ENCODE results near the gene OR8J1. TPM values are rescaled to one million over a fixed set of nuclear protein-coding genes. Genes with fewer than 3 reads are reported as not detected.
"Not testable (repeated sequence)": the region's sequence is repeated elsewhere in the genome, so short reads cannot be mapped to it uniquely, and the experiment has no call there.

Gene OR8J1
- total RNA-seq, 4 donors from 2014 or later, result not detected

DNA sequence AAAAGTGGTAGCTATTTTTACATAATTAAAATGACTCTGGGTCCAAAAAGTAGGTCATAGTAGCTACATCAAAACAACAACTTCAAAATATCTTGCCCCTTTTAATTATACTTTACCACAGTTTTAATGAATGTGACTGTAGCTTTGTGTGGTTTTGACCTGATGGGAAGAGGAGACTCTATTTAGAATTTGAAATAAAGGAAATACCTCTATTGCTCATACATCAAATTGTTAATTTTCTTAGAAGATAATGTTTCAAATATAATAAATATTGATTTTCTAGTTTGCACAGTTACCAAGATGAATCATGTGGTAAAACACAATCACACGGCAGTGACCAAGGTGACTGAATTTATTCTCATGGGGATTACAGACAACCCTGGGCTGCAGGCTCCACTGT is 8.4 kb upstream of the OR8J1 start, which contains the start of gene OR8K1:
OR8K1 (plus strand) TSS at position 301 of the 400 bp plus-strand sequence; CDS start at position 301, 0 bp downstream.
- no peaks in the 10 kb centered on the region for H3K4me1 ChIP-seq
- no peak within 1 kb of the TSS for H3K27ac ChIP-seq
- no peak for TF ChIP-seq POLR2A (IDR thresholded peaks at IDR 0.05)
- TF ChIP-seq, protein P1, sequence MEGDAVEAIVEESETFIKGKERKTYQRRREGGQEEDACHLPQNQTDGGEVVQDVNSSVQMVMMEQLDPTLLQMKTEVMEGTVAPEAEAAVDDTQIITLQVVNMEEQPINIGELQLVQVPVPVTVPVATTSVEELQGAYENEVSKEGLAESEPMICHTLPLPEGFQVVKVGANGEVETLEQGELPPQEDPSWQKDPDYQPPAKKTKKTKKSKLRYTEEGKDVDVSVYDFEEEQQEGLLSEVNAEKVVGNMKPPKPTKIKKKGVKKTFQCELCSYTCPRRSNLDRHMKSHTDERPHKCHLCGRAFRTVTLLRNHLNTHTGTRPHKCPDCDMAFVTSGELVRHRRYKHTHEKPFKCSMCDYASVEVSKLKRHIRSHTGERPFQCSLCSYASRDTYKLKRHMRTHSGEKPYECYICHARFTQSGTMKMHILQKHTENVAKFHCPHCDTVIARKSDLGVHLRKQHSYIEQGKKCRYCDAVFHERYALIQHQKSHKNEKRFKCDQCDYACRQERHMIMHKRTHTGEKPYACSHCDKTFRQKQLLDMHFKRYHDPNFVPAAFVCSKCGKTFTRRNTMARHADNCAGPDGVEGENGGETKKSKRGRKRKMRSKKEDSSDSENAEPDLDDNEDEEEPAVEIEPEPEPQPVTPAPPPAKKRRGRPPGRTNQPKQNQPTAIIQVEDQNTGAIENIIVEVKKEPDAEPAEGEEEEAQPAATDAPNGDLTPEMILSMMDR (IDR thresholded peaks at IDR 0.05), result no peak
- H3K27me3 ChIP-seq, result no peaks in the 10 kb centered on the region
- no peaks in the 10 kb centered on the region for H3K9me3 ChIP-seq
- DNase-seq, result no peak
- no peaks in the 10 kb centered on the region for H3K36me3 ChIP-seq
- H3K4me3 ChIP-seq, result no peak within 1 kb of the TSS

DNA sequence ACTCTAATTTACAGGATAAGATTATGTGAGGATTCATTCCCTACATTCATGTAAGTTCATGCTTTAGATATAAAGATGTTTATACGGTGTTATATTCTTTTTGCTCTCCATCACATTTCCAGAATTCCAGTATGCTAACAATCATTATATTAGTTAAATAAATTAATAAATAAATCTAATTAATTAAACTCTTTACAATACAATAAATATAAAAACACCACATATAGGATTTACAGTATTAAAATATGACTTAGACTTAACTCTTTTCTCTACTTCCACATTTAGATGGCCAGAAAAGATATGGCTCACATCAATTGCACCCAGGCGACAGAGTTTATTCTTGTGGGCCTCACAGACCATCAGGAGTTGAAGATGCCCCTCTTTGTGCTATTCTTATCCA is 21.2 kb downstream of the OR8J1 start, which contains the start of gene OR8U1:
OR8U1 (plus strand) TSS at position 301 of the 400 bp plus-strand sequence; CDS start at position 301, 0 bp downstream.
- H3K4me1 ChIP-seq, result no peaks in the 10 kb centered on the region
- H3K27ac ChIP-seq, result no peak within 1 kb of the TSS
- no peak within 1 kb of the TSS for H3K4me3 ChIP-seq
- TF ChIP-seq, protein P1 (IDR thresholded peaks at IDR 0.05), result no peak
- TF ChIP-seq POLR2A (IDR thresholded peaks at IDR 0.05), result no peak
- no peaks in the 10 kb centered on the region for H3K9me3 ChIP-seq
- no peak for DNase-seq
- H3K36me3 ChIP-seq, result no peaks in the 10 kb centered on the region
- no peaks in the 10 kb centered on the region for H3K27me3 ChIP-seq

DNA sequence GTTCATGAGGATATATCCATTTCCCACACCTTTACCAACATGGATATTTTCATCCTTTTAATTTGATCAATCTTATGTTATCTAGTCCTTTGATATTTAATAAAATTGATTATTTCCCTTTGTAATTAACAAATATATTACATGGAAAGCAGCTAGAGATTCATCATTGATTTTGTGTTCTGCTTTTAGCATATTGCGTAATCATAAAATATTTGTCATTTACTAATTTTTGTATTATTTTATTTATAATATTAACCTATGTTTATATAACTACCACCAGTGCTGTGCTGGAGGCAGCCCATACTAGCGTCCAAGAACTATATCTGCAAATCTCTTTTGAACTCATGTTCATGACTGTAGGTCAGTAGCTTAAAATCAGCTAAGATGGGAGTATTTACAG is 26.0 kb downstream of the OR8J1 start:
- DNase-seq, result no peak
- no peak overlapping the region for H3K4me3 ChIP-seq
- H3K9me3 ChIP-seq, result no peaks in the 10 kb centered on the region
- no peaks in the 10 kb centered on the region for H3K36me3 ChIP-seq
- no peak for TF ChIP-seq POLR2A (IDR thresholded peaks at IDR 0.05)
- TF ChIP-seq, protein P1 (IDR thresholded peaks at IDR 0.05), result no peak
- H3K27me3 ChIP-seq, result no peaks in the 10 kb centered on the region
- no peaks in the 10 kb centered on the region for H3K4me1 ChIP-seq
- no peak overlapping the region for H3K27ac ChIP-seq

DNA sequence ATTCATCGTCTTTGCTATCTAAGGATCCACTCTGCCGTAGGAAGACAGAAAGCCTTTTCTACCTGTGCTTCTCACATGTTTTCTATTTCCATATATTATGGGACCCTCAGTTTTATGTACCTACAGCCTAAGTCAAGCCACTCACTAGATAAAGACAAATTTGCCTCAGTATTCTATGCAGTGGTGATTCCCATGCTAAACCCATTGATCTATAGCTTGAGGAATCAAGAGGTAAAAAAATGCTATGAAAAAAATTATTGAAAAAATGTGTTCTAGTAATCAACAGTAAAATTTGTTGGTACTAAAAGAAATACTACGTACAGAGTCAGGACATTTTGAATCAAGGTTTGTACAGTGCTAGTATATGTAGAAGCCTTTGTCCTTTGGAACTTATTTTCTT is 40.3 kb downstream of the OR8J1 start:
- no peak overlapping the region for H3K4me3 ChIP-seq
- no peak for TF ChIP-seq POLR2A (IDR thresholded peaks at IDR 0.05)
- TF ChIP-seq, protein P1 (IDR thresholded peaks at IDR 0.05), result no peak
- no peaks in the 10 kb centered on the region for H3K36me3 ChIP-seq
- no peaks in the 10 kb centered on the region for H3K9me3 ChIP-seq
- no peaks in the 10 kb centered on the region for H3K27me3 ChIP-seq
- H3K4me1 ChIP-seq, result no peaks in the 10 kb centered on the region
- DNase-seq, result no peak
- H3K27ac ChIP-seq, result no peak overlapping the region

DNA sequence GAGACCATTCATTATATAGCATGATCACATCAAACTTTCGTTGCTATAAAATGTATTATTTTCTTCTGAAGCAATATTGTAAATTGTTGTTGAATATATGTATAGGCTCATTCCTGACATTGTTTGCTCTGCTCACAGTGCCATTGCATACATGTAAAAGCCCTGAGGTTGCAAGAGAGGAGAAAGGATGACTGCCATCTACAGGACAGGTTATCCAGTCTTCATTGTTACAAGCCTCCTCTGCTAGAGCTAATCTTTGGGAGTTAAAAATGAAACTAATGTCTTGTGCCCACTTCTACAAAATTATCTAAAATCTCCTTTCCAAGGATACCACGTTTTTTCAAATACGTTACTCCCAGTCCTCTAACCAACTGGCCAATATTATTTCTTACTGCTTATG is 42.0 kb downstream of the OR8J1 start:
- H3K9me3 ChIP-seq, result no peaks in the 10 kb centered on the region
- H3K36me3 ChIP-seq, result no peaks in the 10 kb centered on the region
- H3K27me3 ChIP-seq, result no peaks in the 10 kb centered on the region
- H3K4me3 ChIP-seq, result no peak overlapping the region
- no peak for DNase-seq
- no peaks in the 10 kb centered on the region for H3K4me1 ChIP-seq
- no peak overlapping the region for H3K27ac ChIP-seq
- TF ChIP-seq, protein P1 (IDR thresholded peaks at IDR 0.05), result no peak
- TF ChIP-seq POLR2A (IDR thresholded peaks at IDR 0.05), result no peak

DNA sequence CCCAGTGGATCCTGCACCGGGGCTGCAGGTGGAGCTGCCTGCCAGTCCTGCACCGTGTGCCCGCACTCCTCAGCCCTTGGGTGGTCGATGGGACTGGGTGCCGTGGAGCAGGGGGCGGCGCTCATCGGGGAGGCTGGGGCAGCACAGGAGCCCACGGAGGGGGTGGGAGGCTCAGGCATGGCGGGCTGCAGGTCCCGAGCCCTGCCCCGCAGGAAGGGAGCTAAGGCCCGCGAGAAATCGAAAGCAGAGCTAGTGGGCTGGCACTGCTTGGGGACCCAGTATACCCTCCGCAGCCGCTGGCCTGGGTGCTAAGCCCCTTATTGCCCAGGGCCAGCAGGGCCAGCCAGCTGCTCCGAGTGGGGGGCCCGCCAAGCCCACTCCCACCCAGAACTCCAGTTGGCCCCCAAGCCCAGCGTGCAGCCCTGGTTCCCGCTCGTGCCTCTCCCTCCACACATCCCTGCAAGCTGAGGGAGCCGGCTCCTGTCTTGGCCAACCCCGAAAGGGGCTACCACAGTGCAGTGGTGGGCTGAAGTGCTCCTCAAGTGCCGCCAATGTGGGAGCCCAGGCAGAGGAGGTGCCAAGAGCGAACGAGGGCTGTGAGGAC is 47.9 kb downstream of the OR8J1 start:
- not testable (repeated sequence) for H3K27me3 ChIP-seq, H3K4me3 ChIP-seq

More for the DNA sequence above, 47.9 kb downstream of the OR8J1 start:
- H3K36me3 ChIP-seq, H3K4me1 ChIP-seq, H3K9me3 ChIP-seq, H3K27ac ChIP-seq, DNase-seq: not testable (repeated sequence)
